ENCODE data around the gene BEAN1. TPM values are rescaled to one million over a fixed set of nuclear protein-coding genes. Genes with fewer than 3 reads are reported as not detected.
A peak's percentile ranks its signal among the peaks of the same experiment; 100 is the strongest.

The BEAN1 gene
- total RNA-seq, 1 experiment from 2014 or later: 1.9 TPM

DNA sequence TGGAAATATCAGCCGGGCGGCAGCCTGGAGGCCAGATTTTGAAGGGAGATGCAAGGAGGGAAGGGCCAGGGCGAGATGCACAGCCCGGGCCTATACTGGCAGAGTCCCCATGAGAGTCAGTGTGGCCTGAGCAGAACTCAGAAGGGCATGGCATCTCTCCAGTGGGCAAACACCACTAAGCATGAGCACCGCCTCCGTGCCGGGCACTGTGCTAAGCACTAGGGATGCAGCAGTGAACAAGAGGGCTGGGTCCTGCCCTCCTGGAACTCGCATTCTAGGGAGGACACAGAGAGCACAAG, 89.4 kb downstream of the BEAN1 start:
- H3K4me1 ChIP-seq (ENCODE audit: insufficient read depth, low read length): peaks cover 46% of the 10 kb centered on the region
- no peaks in the 10 kb centered on the region for H3K27me3 ChIP-seq (ENCODE audit: low read length)
- no peak for TF ChIP-seq EZH2 (IDR thresholded peaks at IDR 0.05; ENCODE audit: low read length, unreplicated experiment)
- no peak for TF ChIP-seq EZH2phosphoT487 (IDR thresholded peaks at IDR 0.05; ENCODE audit: borderline replicate concordance, low read length)
- no peak for TF ChIP-seq CTCF (conservative IDR thresholded peaks at IDR 0.05; ENCODE audit: low read depth, low read length)
- H4K20me1 ChIP-seq (ENCODE audit: low read length): no peaks in the 10 kb centered on the region
- H3K79me2 ChIP-seq (ENCODE audit: low read length): no peaks in the 10 kb centered on the region
- no peak overlapping the region for H2AFZ ChIP-seq (ENCODE audit: low read length)
- intact Hi-C loops (cut with micrococcal nuclease): loop anchor here (1.0 to 2.0 kb wide), 2 partner anchors 8 to 108 kb away; no protein-coding TSS in a partner anchor
- H3K9ac ChIP-seq (ENCODE audit: low read length): no peak overlapping the region; the same call in 1 of the 2 replicates
- H3K36me3 ChIP-seq (ENCODE audit: low read depth, low read length): no peaks in the 10 kb centered on the region
- no TSS peak for BruUV-seq (replicated peaks)
- H3K4me2 ChIP-seq (ENCODE audit: low read length): peak overlapping the region; percentile 58
- CTCF ChIA-PET: no interaction called here
- no peak for DNase-seq
- H3K27ac ChIP-seq (ENCODE audit: low read length): peak overlapping the region; percentile 59
- H3K9me2 ChIP-seq (replicated peaks; ENCODE audit: low read length): no peaks in the 10 kb centered on the region
- H3K9me3 ChIP-seq (ENCODE audit: low read length): no peaks in the 10 kb centered on the region
- peaks cover 6% of the 10 kb centered on the region for H3F3A ChIP-seq (ENCODE audit: low read length, unreplicated experiment)
- POLR2A ChIA-PET (ENCODE audit: unreplicated experiment): no interaction called here
- no peak overlapping the region for H3K4me3 ChIP-seq (ENCODE audit: low read length)
- peak; percentile 16 for ATAC-seq

- Histone ChIP-seq H3K27ac (ENCODE audit: low read length) (peak overlapping the region; percentile 77), H3K4me3 (ENCODE audit: low read length) (0 out of 2 replicates have a peak overlapping the region, but pooled peaks have one; percentile 6), H3K4me1 (ENCODE audit: insufficient read depth, low read length) (peaks cover 47% of the 10 kb centered on the region), H3F3A (ENCODE audit: low read length, unreplicated experiment) (peaks cover 4% of the 10 kb centered on the region), H4K20me1 (ENCODE audit: low read length) (no peaks in the 10 kb centered on the region), H3K9me2 (replicated peaks; ENCODE audit: low read length) (no peaks in the 10 kb centered on the region), H3K27me3 (ENCODE audit: low read length) (no peaks in the 10 kb centered on the region), H3K36me3 (ENCODE audit: low read depth, low read length) (no peaks in the 10 kb centered on the region), H3K9ac (ENCODE audit: low read length) (peak overlapping the region; percentile 47), H2AFZ (ENCODE audit: low read length) (no peak overlapping the region), H3K9me3 (ENCODE audit: low read length) (no peaks in the 10 kb centered on the region), H3K79me2 (ENCODE audit: low read length) (no peaks in the 10 kb centered on the region), H3K4me2 (ENCODE audit: low read length) (peak overlapping the region; percentile 66)
- DNase-seq (peak; percentile 95), ATAC-seq (peak; percentile 74)
- CTCF ChIA-PET: no interaction called here
- intact Hi-C loops (cut with micrococcal nuclease): loop anchor here (1.0 to 2.0 kb wide), 2 partner anchors 9 to 108 kb away; no protein-coding TSS in a partner anchor
- POLR2A ChIA-PET (ENCODE audit: unreplicated experiment): interaction anchor here (0.6 kb wide), 1 partner anchor 97 kb away, joined by 3 read pairs; no protein-coding TSS in a partner anchor
- TF ChIP-seq EZH2 (IDR thresholded peaks at IDR 0.05; ENCODE audit: low read length, unreplicated experiment): no peak
- 0 out of 2 replicates have a peak, but pooled peaks have one; percentile 38 for TF ChIP-seq EZH2phosphoT487 (IDR thresholded peaks at IDR 0.05; ENCODE audit: borderline replicate concordance, low read length)
- TSS peak; percentile 96 for BruUV-seq (replicated peaks)
Observed at GRCh38 chr16:66516808-66517585, 89.9 kb downstream of the BEAN1 start.

GRCh38 chr16:66517586-66518263, 90.6 kb downstream of the BEAN1 start:
- no peaks in the 10 kb centered on the region for H3K36me3 ChIP-seq (ENCODE audit: low read depth, low read length)
- DNase-seq: no peak
- intact Hi-C loops (cut with micrococcal nuclease): loop anchor here (2.0 kb wide), 1 partner anchor 109 kb away; no protein-coding TSS in a partner anchor
- H3K79me2 ChIP-seq (ENCODE audit: low read length): no peaks in the 10 kb centered on the region
- no peaks in the 10 kb centered on the region for H4K20me1 ChIP-seq (ENCODE audit: low read length)
- TF ChIP-seq CTCF (conservative IDR thresholded peaks at IDR 0.05; ENCODE audit: low read depth, low read length) (no peak), EZH2 (IDR thresholded peaks at IDR 0.05; ENCODE audit: low read length, unreplicated experiment) (no peak), EZH2phosphoT487 (IDR thresholded peaks at IDR 0.05; ENCODE audit: borderline replicate concordance, low read length) (no peak)
- peak overlapping the region; percentile 66 for H3K4me2 ChIP-seq (ENCODE audit: low read length)
- POLR2A ChIA-PET (ENCODE audit: unreplicated experiment): interaction anchor here (0.6 kb wide), 1 partner anchor 96 kb away, joined by 3 read pairs; no protein-coding TSS in a partner anchor
- ATAC-seq: no peak
- H3K9me2 ChIP-seq (replicated peaks; ENCODE audit: low read length): no peaks in the 10 kb centered on the region
- no peaks in the 10 kb centered on the region for H3K9me3 ChIP-seq (ENCODE audit: low read length)
- BruUV-seq (replicated peaks): no TSS peak
- peak overlapping the region; percentile 47; the same call in 1 of the 2 replicates for H3K9ac ChIP-seq (ENCODE audit: low read length)
- H3F3A ChIP-seq (ENCODE audit: low read length, unreplicated experiment): no peaks in the 10 kb centered on the region
- CTCF ChIA-PET: no interaction called here
- H3K4me3 ChIP-seq (ENCODE audit: low read length): no peak overlapping the region
- H2AFZ ChIP-seq (ENCODE audit: low read length): no peak overlapping the region
- peaks cover 44% of the 10 kb centered on the region for H3K4me1 ChIP-seq (ENCODE audit: insufficient read depth, low read length)
- H3K27ac ChIP-seq (ENCODE audit: low read length): peak overlapping the region; percentile 77
- no peaks in the 10 kb centered on the region for H3K27me3 ChIP-seq (ENCODE audit: low read length)

All from PC-3 (cell line).